A549 (cell line): ENCODE measurements around the gene PTPRN2.

Experiments
- PBX3 ChIP-seq: IDR thresholded peaks from 2 replicates; pipeline ENCODE4 v1.6.1; 2012
- POLR2A ChIP-seq: IDR thresholded peaks from 2 replicates; pipeline ENCODE4 v1.6.1; 2012; ENCODE audit warnings: mild to moderate bottlenecking, low read length
- RFX5 ChIP-seq: fragments of 450-650 bp; IDR thresholded peaks from 2 replicates; pipeline ENCODE4 v1.7.1; 2014; ENCODE audit warnings: antibody characterized with exemption, mild to moderate bottlenecking, moderate library complexity

GRCh38 chr7:157828881-157829280, 758.7 kb downstream of the PTPRN2 start:
- TF ChIP-seq PBX3 (no peak), RFX5 (no peak), POLR2A (no peak)
